GM12801 (cell line): ENCODE results near the gene TRRAP.

Experiments
- CTCF ChIP-seq: IDR thresholded peaks from one replicate; pipeline ENCODE4 v1.5.1; 2011; ENCODE audit warnings: control low read depth; ENCODE audit not compliant: insufficient read length; ENCODE audit errors: extremely low read depth

Gene TRRAP

GRCh38 chr7:98998821-98999725, 120.7 kb downstream of the TRRAP start:
- no peak for TF ChIP-seq CTCF

GRCh38 chr7:99000196-99000903, 122.0 kb downstream of the TRRAP start:
- TF ChIP-seq CTCF: no peak

GRCh38 chr7:99000904-99001465, 122.7 kb downstream of the TRRAP start:
- no peak for TF ChIP-seq CTCF

GRCh38 chr7:99001482-99002147, 123.3 kb downstream of the TRRAP start:
- TF ChIP-seq CTCF: no peak

- no peak for TF ChIP-seq CTCF
Measured at GRCh38 chr7:99002148-99002826, 124.0 kb downstream of the TRRAP start.

GRCh38 chr7:99002827-99003212, 124.5 kb downstream of the TRRAP start:
- no peak for TF ChIP-seq CTCF
